ENCODE measurements around the gene JPH3. TPM values are rescaled to one million over a fixed set of nuclear protein-coding genes. Genes with fewer than 3 reads are reported as not detected.
A peak's percentile ranks its signal among the peaks of the same experiment; 100 is the strongest.

The JPH3 gene
- total RNA-seq, 2 donors from 2014 or later: 37.0 to 39.1 TPM

GRCh38 chr16:87619360-87620200 is 17.3 kb downstream of the JPH3 start:
- Histone ChIP-seq H3K9me3 (ENCODE audit: control insufficient read depth, low read length) (no peaks in the 10 kb centered on the region), H3K27me3 (ENCODE audit: control insufficient read depth, insufficient read depth, low read length, poor library complexity, severe bottlenecking) (no peaks in the 10 kb centered on the region), H3K9ac (ENCODE audit: extremely low read depth, low read length, poor library complexity, severe bottlenecking) (no peak overlapping the region), H3K36me3 (ENCODE audit: control insufficient read depth, insufficient read depth, low read length) (no peaks in the 10 kb centered on the region), H3K4me1 (ENCODE audit: control insufficient read depth, insufficient read depth, low read length) (no peaks in the 10 kb centered on the region), H3K4me3 (ENCODE audit: low read length) (no peak overlapping the region), H3K27ac (ENCODE audit: low read depth, low read length) (no peak overlapping the region)
- H3K36me3 Mint-ChIP-seq (ENCODE audit: low read depth): peaks cover 4% of the 10 kb centered on the region
- H3K4me3 Mint-ChIP-seq: no peak overlapping the region
- no peaks in the 10 kb centered on the region for H3K9me3 Mint-ChIP-seq
- no peaks in the 10 kb centered on the region for H3K27me3 Mint-ChIP-seq (ENCODE audit: insufficient read depth)
- DNase-seq: no peak
- peaks cover 4% of the 10 kb centered on the region for H3K4me1 Mint-ChIP-seq
- no peak for TF ChIP-seq CTCF (conservative IDR thresholded peaks at IDR 0.05)
- H3K27ac Mint-ChIP-seq: peak overlapping the region; percentile 40
- WGBS, 2 experiments (ENCODE audit: insufficient coverage in 1 of 2, insufficient read length in 1 of 2): 87 to 97% methylated on average over 15 to 26 of the region's 26 CpGs

GRCh38 chr16:87620201-87620495 is 17.8 kb downstream of the JPH3 start:
- no peak overlapping the region for H3K4me3 Mint-ChIP-seq
- Histone ChIP-seq H3K27ac (ENCODE audit: low read depth, low read length) (no peak overlapping the region), H3K27me3 (ENCODE audit: control insufficient read depth, insufficient read depth, low read length, poor library complexity, severe bottlenecking) (no peaks in the 10 kb centered on the region), H3K4me1 (ENCODE audit: control insufficient read depth, insufficient read depth, low read length) (no peaks in the 10 kb centered on the region), H3K4me3 (ENCODE audit: low read length) (no peak overlapping the region), H3K36me3 (ENCODE audit: control insufficient read depth, insufficient read depth, low read length) (no peaks in the 10 kb centered on the region), H3K9me3 (ENCODE audit: control insufficient read depth, low read length) (no peaks in the 10 kb centered on the region), H3K9ac (ENCODE audit: extremely low read depth, low read length, poor library complexity, severe bottlenecking) (no peak overlapping the region)
- no peaks in the 10 kb centered on the region for H3K27me3 Mint-ChIP-seq (ENCODE audit: insufficient read depth)
- no peaks in the 10 kb centered on the region for H3K9me3 Mint-ChIP-seq
- H3K27ac Mint-ChIP-seq: no peak overlapping the region
- peaks cover 4% of the 10 kb centered on the region for H3K36me3 Mint-ChIP-seq (ENCODE audit: low read depth)
- WGBS, 2 experiments (ENCODE audit: insufficient coverage in 1 of 2, insufficient read length in 1 of 2): 60 to 67% methylated on average over 1 to 5 of the region's 5 CpGs
- peak; percentile 74 for DNase-seq
- TF ChIP-seq CTCF (conservative IDR thresholded peaks at IDR 0.05): peak; percentile 20
- H3K4me1 Mint-ChIP-seq: peaks cover 4% of the 10 kb centered on the region

DNA sequence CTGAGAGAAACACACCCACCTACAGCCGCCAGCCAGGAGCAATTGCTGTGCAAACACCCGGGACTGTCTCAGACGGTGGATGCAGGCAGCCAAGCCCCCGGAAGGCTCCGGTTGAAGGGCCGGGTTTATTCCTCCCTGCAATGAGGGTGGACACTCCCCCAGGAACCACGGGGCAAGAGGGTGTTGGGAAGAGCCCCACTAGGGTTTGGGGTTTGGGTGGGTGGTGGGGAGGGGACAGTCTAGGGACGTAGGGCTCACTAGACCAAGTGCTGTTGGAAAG is 19.2 kb downstream of the JPH3 start:
- no peaks in the 10 kb centered on the region for H3K27me3 ChIP-seq (ENCODE audit: control insufficient read depth, insufficient read depth, low read length, poor library complexity, severe bottlenecking)
- H3K4me3 Mint-ChIP-seq: no peak overlapping the region
- H3K9ac ChIP-seq (ENCODE audit: extremely low read depth, low read length, poor library complexity, severe bottlenecking): no peak overlapping the region
- H3K9me3 Mint-ChIP-seq: no peaks in the 10 kb centered on the region
- no peak overlapping the region for H3K4me3 ChIP-seq (ENCODE audit: low read length)
- no peak overlapping the region for H3K27ac ChIP-seq (ENCODE audit: low read depth, low read length)
- WGBS, 2 experiments (ENCODE audit: insufficient coverage in 1 of 2, insufficient read length in 1 of 2): 77 to 83% methylated on average over 7 to 8 of the region's 8 CpGs
- H3K9me3 ChIP-seq (ENCODE audit: control insufficient read depth, low read length): no peaks in the 10 kb centered on the region
- no peak for DNase-seq
- no peaks in the 10 kb centered on the region for H3K36me3 Mint-ChIP-seq (ENCODE audit: low read depth)
- H3K27me3 Mint-ChIP-seq (ENCODE audit: insufficient read depth): no peaks in the 10 kb centered on the region
- no peak overlapping the region for H3K27ac Mint-ChIP-seq
- no peaks in the 10 kb centered on the region for H3K4me1 ChIP-seq (ENCODE audit: control insufficient read depth, insufficient read depth, low read length)
- peaks cover 4% of the 10 kb centered on the region for H3K4me1 Mint-ChIP-seq
- no peaks in the 10 kb centered on the region for H3K36me3 ChIP-seq (ENCODE audit: control insufficient read depth, insufficient read depth, low read length)
- no peak for TF ChIP-seq CTCF (conservative IDR thresholded peaks at IDR 0.05)

Measured in endodermal cell (in vitro differentiated cells).